Cortex of kidney (tissue), 1 donor: ENCODE data around the gene XYLT1.

Experiments
- DNase-seq: peaks from one replicate; lab custom pipeline; 2025; lab: John Stamatoyannopoulos, UW

The XYLT1 gene

DNA sequence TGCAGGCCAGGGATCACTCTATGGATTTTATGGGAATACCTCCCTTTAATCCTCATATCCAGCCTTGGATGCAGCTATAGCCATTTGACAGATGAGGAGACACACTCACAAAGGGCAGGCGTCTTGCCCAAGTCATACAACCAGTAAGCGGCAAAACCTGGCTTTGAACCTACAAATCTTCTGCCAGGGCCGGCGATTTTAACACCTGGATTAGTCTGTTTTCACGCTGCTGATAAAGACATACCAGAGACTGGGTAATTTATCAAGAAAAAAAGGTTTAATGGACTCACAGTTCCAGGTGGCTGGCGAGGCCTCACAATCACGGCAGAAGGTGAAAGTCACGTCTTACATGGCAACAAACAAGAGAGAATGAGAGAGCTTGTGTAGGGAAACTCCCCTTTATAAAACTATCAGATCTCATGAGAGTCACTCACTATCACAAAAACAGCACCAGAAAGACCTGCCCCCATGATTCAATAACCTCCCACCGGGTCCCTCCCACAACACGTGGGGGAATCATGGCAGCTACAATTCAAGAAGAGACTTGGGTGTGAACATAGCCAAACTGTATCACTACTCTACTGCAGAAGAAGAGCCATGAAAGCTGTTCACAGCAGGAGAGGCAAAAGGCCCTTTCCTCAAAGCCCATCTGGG is 67.5 kb downstream of the XYLT1 start:
- DNase-seq: no peak

DNA sequence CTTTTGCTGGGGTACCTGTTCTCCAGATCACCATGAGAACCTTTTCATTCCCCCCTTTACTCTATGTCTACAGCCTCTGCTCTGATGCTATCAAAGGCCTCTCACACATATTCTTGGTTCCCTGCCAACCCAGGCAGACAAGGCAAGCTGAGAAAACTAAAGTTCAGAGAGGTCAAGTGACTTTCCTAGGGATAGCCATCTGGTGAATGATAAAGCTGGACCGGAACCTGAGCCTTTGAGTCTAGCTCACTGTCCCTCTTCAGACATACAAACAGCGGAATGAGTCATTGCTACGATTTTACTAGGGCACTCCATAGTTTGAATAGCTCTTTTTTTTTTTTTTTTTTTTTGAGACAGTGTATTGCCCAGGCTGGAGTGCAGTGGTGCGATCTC is 73.3 kb downstream of the XYLT1 start:
- no peak for DNase-seq

DNA sequence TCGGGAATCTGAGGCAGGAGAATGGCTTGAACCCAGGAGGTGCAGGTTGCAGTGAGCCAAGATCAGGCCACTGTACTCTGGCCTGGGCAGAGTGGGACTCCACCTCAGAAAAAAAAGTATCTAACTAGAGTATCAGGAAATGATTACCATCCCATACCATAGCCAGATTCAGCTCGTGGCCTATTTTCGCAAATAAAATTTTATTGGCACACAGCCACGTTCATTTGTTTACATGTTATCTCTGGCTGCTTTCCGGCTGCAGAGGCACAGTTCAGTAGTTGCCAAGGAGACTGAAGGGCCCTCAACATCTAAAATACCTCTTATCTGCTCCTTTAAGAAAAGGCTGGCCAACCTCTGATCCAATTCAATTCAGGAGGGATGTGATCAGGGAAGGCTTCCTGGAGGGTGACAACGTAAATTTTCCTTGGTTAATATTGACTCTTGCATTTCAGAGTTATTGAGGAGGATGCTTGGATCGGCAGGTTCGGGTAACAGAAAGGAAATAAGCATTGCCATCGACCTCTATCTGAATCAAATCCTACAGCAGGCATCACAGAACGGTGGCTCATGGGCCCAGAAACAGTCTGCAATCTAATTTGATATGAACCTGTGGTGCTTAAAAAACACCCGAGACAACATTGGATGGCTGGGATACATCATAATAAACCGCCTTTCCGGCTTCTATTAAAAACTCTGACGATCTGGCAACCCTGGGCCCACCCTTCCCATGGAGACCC is 73.8 kb downstream of the XYLT1 start:
- DNase-seq: no peak

DNA sequence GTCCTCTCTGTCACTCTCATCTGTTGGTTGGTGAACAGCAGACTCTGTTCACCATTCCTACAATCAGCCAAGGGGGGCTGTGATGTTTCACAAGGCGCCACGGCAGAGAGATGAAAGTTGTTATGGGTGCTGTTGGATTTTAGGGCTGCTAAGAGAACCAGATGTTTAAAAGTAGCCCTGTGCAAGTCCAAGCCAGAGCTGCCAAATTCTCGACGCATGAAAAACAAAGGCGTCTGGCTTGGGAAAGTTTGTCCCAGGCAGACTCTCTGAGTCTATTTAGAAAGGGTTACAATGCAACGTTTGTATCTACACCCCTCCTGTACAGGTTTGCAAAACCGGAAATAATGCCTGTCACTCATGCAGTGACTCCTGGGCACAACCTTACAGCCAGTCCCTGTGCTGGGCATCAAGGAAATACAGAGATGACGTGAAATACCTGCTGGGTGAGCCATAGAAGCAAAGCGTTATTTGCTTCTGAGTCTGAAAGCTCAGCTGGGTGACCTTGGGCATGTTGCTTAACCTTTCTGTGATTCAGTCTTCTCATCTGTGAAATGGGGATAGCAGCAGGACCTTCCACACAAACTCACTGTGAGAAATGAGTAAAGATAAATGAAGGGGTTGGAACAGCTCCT is 74.8 kb downstream of the XYLT1 start:
- no peak for DNase-seq

DNA sequence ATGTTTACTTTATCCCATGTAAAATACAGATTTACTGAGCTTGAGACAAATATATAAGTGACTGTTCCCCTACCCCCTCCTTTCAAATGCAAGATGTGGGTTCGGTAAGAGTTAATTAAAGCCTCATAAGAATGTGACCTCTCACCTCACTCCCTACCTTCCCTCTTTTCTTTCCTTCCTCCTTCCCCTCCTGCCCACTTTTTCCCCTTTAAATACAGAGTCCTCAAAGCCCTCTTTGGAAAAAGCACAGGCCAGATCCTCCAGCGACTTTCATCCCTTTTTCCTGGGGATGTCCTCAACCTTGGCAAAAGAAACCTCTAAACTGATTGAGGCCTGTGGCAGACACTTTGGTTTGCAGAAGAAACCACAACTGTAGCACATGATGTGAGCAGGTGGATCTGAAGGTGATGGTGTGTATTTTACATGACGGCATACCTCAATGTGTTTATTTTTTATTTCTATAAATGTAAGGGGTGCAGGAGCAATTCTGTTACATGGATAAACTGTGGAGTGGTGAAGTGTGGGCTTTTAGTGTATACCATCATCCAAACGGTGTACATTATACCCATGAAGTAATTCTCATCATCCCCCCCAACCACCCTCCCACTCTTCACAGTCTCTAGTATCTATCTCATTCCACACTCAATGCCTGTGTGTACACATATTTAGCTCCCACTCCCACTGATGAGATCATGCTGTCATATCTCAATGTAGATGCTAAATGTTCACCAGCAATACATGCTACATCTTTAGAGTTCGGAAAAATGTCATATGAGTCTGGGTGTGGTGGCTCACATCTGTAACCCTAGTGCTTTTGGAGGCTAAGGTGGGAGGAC is 77.7 kb downstream of the XYLT1 start:
- DNase-seq: no peak

DNA sequence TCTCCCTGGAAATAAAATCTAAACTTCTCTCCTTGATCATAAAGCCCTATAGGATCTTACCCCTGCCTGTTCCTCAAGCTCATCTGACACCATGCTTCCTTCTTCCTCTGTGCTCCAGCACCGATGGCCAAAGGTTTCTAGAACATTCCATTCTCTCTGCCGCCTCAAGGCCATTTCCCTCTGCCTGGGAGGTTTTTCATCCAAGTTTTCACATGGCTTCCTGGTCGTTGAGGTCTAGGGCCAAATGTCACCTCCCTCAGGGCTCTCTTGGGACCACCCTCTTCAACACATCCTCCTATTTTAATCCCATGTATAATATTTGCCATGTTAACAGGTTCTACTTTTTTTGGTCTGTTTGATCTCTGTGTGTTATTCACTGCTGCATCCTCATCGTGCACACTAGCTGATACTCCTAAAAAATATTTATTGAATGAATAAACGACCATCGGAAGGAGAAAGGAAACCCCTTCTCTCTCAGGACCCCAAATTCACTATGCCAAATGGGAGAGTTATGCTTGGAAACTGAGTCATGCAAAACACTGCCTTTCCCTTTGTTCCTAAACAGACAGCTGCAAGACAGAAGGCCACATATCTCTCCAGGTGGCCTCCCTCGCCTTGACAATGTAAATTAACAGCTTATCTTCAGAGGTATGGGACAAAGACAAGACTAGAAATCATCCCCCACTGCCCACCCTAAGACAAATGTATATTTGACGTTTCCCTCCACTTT is 78.5 kb downstream of the XYLT1 start:
- DNase-seq: no peak

DNA sequence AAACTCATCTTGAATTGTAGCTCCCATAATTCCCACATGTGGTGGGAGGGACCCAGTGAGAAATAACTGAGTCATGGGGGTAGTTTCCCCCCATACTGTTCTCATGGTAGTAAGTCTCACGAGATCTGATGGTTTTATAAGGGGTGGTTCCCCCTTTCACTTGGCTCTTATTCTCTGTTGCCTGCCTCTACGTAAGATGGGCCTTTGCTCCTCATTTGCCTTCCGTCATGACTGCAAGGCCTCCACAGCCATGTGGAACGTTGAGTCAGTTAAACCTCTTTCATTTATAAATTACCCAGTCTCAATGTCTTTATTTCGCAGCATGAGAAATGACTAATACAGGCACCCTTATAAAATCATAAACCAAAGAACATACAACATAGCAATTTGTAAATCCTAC is 79.0 kb downstream of the XYLT1 start:
- no peak for DNase-seq

DNA sequence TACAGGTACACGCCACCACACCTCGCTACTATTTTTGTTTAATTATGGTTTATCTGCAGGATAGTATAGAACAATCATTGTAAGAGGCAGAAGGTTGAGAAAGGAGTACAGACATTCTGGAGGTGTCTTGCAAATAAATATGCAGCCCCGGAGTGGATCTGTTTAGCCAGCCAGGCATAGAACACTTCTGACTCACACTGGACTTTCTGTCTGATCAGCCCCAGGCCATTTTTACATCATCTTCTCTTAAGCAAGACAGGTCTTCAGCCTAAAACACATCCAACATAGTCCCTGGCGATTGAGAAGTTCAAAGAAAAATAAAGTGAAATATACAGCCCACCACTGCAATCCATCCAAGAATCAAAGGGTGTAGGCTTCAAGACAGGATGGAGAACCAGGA is 81.4 kb downstream of the XYLT1 start:
- DNase-seq: no peak

DNA sequence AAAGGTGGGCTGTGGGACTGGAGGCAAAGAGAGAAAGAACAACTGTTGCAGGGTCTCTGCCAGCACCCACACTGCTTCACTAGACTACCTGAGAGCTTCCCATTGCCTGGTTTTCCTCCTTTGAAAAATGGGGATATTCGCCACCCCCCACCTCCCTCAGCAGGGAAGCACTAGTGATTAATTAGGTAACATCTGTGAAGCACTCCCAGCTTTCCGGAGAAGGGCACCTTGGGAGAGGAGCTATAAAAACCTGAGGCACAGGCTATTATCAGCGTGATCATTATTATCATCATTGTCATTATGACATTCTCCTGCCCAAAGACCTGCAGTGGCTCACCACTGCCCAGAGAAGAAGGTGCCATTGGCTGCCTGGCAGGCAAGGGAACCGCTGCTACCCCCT is 83.5 kb downstream of the XYLT1 start:
- DNase-seq: no peak

DNA sequence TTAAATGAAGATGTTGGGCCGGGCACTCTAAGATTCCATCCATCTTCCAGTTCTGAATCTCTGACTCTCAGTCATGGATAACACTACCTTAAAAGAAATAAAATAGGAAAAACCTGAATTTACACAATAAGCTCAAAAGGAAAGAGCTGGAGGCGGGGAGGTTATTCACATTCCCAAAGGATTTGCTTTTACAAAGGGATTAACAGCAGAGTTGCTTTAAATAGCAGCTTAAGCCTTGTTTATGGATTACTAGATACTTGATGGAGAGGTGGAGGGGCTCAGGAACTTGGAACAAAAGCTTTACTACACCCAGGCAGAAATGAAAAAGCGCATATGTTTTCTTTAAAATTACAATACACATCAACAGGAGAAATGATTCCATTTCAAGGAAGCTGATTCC is 84.5 kb downstream of the XYLT1 start:
- DNase-seq: no peak

DNA sequence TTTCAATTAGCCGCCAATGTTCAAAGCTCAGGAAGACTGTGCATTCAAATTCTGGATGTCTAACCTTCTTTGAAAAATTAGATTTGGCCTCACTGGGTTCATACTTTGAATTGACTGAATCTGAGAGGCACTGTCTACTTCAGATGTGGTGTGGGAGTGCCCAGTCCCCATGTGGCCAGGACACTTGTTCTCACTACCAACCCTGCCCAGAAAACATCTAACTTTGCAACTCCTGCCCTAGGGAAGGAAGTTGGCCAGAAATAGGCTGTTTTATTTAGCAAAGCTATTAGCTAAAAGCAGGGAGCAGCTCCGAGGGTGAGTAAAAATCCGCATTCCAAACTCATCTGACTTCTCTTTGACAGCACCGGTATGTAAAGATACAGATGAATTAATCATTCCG is 86.3 kb downstream of the XYLT1 start:
- no peak for DNase-seq

DNA sequence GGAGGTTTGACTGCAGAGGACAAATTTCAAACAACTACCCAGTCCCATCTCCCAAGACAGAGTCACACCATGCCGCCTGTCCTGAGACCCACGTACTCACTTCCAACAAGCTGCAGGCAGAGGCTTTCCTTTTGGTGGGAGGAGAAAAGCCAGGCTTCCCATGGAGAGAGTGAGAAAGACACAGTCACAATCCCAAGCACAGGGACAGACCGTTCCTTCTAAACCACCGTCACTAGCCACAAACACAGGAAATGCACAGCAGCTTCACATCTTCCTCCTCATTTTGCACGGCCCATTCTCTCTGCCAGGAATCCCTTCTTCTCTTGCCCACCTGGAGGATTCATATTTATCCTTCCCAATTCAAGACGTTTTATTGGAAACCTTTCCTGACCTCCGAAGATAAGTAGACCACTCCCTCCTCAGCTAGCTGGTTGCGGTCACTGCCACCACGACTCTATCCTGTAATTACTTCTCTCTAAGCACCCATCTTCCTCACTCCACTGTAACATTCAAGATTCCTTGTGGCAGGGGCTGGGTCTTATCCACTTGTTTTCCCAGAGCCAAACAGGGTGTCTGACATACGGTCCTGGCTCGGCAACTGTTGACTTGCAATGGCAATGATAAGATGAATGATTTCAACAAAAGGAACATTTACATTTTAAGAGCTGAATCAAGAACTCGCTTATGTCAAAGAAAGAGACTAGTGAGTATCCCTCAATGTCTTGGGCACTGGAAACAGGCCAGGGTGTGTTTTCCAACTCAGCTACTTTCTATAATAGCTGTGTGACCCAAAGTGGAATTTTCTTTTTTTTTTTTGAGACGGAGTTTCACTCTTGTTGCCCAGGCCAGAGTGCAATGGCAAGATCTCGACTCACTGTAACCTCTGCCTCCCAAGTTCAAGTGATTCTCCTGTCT is 87.6 kb downstream of the XYLT1 start:
- no peak for DNase-seq

DNA sequence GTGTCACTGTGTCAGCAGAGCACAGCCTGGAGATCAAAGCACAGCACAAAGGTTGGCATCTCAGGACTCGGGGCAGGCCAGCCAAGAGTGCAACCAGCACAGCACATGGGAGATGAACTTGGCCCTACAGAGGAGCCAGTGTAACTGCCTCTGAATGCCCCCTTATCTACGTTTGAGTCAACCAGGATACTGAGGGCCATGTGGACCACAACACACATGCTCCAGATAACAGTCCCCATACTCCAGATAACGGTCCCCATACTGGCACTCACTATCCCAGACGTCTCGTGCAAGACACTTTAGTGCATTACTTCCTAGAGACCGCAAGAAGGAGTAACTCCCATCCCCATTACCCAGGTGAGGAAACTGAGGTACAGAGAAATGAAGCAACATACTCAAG is 88.2 kb downstream of the XYLT1 start:
- no peak for DNase-seq

DNA sequence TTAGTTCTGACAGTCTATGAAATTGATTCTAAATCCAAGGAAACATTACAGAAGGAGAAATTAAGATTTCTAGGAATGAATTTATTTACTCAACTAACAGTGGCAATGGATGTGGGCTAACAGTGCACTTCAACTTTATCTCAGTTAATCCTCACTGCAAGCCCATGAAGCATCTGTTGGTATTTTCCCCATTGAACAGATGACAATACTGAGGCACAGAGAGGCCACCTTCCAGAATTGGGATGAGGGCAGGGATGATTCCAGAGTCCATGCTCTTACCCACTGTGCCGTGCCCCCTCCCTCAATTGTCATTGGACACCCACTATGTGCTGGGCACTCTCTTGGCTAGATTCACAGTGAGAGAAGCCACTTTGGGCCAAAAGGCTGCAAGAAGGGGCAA is 89.0 kb downstream of the XYLT1 start:
- no peak for DNase-seq

DNA sequence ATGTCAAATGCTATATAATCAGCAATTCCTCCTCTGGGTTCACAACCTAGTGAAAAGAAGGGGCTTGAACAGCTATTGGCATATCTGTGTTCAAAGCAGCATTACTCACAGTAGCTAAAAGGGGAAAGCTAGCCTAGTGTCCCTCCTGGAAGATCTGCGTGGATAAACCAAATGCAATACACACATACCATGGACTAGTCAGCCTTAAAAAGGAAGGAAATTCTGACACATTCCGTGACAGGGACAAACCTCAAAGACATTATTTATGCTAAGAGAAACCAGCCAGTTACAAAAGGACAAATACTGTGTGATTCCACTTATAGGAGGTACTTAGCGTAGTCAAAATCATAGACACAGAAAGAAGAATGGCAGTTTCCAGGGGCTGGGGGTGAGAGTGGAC is 90.1 kb downstream of the XYLT1 start:
- no peak for DNase-seq

DNA sequence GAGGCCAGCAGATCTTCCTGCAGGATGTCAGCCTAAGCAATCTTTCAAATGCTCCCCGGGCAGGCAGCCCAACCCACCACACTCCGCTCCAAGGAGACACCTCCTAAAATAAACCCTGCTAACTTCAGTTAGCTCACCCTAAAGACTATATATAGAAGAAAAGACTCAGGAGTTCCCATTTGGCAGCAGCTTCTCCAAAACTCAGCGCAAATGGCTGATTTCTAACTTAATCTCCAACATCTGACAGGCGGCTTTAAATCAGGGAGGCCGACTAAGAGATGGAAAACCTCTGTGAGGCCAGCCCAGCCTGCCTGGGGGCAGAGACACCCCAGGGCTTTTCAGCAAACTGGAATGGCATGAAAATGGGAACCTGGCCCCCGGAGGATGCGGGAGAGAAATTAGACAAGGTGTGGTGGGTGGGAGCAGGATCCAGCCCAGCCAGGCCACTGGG is 91.6 kb downstream of the XYLT1 start:
- no peak for DNase-seq

DNA sequence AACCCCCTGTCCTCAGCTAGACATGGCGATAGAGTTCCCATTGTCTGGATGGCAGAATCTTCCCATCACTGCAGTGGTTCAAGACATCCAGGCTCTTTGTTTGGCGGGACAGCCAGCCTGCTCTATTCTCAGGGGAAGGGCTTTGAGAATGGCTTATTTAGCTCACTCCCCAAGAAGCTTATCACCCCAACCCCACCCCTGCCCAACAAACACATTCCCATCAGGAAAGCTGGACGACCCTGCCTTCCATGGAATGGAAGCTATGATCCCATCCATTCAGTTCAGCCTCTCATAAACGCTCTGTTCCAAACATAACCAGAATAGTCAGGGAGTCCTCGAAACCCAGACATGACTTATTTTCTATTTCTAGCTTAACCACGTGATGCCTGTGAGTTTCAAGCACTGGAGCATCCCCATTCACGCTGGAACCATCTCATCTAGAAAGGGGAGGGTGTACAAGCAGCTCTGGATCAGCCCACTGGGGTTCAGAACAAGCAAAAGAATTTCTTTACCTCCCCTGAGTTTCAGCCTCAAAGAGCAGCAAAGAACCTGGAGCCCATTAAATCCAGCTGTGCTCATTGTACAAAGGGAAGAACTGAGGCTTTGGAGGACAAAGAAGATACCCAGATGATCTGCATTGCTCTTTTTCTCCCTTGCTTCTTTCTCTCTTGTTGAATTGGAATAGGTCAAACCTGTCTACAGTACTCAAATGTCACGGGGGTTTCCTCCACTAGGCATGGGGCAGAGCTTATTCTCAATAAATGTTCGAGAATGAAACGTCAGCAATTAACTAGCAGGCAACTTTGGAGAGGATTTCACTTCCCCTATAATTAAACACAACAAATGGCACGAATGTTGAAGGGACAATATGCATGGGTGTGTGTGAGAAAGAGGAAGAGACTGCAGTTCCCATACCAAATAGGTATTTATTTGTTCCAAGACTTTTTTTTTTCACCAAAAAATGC is 93.1 kb downstream of the XYLT1 start:
- DNase-seq: no peak

DNA sequence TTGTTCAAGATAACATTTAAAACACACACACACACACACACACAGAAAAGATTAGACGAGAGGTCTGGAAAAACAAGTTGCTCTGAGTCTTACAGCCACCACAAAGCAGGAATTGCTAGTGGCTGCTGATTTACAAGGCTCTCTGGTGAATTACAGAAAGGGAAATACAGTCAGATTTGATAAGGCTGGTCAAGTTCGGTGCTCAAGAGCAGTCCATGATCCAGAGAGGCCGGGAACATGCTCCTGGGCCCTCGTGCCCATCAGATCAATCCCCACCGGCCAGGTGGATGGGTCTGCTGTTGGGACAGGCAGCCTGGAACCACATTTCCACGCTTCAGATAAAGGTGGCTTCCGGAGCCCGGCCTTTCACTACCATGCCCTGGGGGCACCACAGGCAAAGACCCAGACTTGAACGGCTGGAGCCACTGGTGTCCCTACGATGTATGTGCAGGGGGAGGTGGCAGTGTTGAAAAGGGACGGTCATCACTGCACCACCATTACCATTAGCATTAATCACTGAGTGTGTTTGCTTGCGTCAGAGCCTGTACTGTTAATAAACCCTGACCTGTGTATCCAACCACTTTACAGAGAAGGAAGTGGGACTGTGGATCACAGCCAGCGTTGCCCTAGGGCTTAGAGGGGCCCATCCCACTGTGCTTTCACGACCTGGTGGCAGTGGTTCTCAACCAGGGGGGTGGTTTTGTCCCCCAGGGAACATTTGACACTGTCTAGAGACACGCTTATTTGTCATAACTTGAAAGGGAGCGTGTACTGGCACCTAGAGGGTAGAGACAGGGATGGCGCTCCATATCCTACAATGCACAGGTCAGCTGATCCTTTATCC is 95.1 kb downstream of the XYLT1 start:
- no peak for DNase-seq
